Stimulated activated CD4-positive, alpha-beta T cell treated with anti-CD3 and anti-CD28 coated beads, Interleukin-12 subunit alpha, Interleukin-12 subunit beta, amount 100 ng/mL, for 4 hours (primary cell): ENCODE measurements around the gene TMEM131.

Source experiments
- DNase-seq: peaks from one replicate; pipeline ENCODE4 v3.0.0-alpha.2; 2020

TMEM131 gene

DNA sequence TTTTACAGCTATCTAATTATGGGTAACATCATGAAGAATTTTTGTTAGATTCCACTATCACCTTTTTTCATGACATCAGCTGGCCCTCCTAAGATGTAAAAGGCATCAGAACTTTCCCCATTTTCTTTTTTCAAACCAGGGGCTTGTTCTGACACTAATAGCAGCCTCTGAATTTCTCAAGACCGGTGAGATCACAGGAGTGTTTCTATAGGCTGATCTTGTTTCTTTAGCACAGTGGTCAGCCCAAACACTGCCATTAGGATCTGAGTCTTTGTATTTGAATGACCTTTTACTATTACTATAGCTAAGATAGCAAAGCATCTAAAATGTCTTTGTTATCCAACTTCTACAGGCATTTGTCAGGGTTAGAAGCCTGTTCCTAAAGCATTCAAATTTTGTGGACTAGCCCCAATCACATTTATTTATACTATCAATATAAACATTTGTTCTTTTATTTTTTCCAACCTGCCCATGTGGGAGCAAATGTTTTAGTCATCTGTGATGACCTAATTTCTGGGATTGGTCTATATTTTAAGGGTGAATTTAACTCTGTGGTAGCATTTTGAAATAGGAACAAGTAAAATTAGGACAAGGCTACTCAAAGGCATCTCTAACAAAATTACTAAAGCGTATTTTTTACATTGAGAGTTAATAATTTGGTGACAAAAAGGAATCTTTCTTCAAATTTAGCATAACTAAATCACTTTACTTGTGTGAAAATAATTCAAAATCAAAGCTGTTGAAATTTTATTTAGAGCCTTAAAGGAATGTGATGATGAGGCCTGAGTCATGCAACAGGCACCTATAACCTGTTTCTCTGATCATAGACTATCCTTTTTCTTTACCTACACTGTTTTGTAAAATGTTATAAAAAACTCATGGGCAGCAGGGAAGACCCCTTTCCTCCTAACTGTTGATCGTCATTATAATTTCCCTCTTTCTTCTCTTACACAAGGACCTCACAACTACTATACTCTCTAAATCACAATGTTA lies 243.1 kb downstream of the TMEM131 start:
- no peak for DNase-seq

DNA sequence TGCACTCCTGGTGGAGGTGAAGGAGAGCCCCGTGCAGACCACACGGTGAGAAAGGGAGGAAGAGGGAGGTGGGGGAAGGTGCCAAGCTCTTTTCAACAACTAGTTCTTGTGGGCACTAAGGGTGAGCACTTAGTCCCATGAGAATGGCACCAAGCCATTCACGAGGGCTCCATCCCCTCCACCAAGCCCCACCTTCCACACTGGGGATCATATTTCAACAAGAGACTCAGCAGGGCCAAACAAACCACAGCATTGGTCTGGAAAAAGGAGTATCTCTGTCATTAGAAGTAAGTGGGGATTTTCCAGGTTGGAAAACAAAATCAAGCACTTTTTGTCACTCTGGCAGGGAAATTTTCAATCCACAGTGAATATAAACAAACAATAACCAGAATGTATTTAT lies 244.0 kb downstream of the TMEM131 start:
- DNase-seq, result no peak

DNA sequence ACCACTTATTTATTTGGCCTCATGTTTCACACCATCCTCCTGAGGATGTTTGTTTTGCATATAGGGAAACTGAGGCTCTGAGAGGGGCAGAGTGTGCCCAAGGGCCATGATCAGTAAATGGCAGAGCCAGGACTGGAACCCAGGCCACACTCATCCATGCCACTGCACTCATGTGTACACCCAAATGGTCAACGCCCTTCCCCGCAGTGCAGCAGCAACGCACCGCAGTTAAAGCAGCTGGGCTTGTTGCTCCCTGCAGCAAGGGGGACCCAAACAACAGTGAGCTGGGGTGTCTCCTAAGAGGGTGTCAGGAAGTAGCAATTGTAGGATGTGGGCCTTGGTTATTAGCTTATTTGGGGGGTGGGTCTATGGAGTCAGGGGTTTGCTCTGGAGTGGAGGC lies 245.7 kb downstream of the TMEM131 start:
- DNase-seq, result no peak

DNA sequence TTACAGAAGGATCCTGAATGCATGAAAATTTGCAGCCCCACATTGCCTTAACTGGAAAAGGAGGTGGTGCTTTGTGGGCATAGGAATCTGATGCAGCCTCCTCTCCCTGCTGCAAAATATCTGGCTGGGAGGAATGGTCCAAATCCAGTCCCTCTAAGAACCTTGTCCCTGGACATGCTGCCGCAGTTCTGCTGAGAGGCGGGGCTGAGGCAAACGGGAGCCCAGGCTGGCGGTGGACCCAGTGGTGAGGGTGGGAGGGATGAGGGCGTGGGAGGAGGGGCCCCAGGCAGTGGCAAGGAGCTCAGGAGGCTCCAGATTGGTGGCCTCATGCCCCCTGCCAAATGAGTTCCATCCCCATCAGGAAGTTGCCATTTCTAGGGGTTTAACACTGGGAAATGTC lies 246.2 kb downstream of the TMEM131 start:
- DNase-seq, result no peak

DNA sequence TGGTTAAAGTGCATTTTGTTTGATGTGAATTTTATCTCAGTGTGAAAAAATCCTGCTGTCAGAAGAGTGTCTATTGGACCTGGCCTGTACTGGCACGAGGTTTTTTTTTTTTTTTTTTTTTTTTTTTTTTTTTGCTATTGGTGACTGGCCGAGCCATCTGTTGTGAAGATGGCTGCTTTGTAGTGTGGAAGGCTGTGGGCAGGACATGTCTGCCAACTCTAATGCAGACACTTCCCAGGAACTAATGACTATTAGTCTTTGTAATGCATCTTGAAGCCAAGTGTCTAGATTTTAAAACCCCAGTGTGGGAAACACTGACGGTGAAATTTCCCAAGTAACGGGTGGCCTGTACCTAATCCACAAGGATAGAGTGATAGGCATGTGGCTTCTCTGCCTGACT lies 248.0 kb downstream of the TMEM131 start:
- no peak for DNase-seq

DNA sequence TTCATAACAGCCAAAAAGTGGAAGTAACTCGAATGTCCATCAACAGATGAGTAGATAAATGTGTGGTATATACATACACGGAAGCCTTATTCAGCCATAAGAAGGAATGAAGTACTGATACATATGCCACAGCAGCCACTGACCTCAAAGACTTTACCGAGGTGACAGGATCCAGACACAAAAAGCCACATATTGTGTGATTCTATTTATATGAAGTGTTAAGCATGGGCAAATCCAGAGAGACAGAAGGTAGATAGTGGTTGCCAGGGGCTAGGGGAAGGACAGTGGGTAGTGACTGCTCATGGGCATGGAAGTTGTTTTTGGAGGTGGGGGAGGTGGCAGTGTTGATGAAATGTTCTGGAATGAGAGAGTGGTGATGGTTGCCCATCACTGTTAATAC lies 248.5 kb downstream of the TMEM131 start:
- no peak for DNase-seq

DNA sequence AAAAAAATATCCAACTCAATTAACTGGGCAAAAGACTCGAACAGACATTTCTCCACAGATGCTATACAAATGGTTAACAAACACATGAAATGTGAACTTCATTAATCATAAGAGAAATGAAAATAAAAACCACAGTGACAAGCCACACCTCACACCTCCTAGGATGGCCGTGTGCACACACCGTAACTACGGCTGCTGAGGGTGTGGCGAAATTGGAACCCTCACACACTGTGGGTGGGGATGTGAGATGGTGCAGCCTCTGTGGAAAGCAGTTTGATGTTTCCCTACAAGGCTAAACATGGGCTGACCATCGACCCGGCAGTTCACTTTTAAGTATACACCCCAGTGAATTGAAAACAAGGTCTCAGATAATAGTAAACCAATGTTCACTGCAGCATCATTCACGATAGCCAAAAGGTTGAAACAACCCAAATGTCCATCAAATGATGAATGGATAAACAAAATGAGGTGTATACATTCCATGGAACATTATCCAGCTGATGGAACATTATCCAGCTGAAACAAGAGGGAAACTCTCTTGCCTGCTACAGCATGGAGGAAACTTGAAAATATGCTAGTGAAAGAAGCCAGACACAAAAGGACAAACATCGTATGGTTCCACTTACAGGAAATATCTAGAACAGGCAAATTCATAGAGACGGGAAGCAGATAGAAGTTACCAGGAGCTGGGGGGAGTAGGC lies 250.1 kb downstream of the TMEM131 start:
- peak; percentile 28 for DNase-seq

DNA sequence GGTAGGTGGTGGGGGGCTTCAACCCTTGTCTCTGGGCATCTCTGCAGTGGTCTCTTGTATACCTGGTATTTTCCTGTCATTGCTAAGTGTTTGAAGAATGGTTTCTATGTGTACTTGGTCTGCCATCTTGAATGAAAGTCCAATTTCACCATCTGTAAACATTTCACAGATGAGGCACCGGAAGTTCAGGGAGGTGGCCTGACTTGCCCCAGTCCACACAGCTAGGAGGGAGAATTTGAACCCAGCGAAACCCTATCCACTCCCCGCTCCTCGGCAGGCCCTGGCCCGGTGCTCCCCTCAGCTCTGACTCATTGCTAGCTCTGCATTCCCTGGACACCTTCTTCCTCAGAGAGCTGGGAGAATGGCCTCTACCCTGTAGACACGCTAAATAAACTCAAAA lies 251.8 kb downstream of the TMEM131 start:
- no peak for DNase-seq

DNA sequence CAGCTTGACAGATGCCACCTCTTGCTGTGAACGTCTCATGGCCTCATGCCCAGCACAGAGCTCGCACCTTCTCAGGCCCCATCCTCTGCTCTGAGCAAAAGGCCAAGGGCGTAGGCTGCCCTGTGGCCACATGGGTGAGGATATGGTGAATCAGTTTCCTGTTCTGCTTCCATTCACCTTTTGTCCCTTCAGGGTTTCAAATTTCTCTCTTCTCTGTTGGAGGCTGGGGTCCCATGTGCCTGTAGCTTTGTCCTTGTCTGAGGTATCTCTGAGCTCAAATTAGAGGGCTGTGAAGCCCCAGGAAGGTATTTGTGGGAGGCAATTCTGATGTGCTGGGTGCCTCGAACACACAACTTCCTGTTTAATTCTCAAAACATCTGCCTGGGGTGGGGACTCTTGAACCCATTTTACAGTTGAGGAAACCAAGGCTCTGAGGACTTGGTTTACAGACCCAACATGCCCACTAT lies 253.3 kb downstream of the TMEM131 start:
- no peak for DNase-seq

DNA sequence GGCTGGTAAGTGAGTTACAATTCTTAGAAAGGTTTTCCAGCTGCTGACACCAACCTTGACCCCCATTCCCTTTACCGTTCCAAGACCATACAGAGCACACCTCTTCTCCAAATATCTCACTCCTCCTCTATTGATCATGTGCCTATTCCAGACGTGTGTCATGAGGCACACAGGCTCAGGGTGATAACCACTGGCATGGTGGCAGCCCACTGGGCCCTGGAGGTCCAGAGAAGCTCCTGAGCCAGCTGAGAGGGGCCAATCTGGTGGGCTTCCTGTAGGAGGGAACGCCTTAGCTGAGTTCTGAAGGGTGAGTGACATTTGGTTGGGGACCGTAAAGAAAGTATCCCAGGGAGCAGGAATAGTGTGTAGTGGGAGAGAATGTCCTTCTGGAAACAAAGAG lies 254.1 kb downstream of the TMEM131 start:
- DNase-seq, result no peak

DNA sequence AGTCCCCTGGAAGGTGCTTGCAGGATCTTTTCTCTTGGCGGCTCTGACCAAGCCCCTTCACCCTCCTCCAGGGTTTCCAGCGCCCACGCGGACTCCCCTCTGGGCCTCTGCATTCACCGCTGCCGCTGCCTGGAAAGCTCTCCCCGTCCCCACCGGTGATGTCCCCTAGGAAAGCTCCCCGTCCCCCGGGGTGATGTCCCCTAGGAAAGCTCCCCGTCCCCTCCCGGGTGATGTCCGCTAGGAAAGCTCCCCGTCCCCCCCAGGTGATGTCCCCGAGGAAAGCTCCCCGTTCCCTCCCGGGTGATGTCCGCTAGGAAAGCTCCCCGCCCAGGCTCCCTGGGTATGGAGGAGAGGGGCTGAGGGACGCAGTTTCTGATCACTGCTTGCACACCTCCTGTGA lies 254.5 kb downstream of the TMEM131 start:
- no peak for DNase-seq

DNA sequence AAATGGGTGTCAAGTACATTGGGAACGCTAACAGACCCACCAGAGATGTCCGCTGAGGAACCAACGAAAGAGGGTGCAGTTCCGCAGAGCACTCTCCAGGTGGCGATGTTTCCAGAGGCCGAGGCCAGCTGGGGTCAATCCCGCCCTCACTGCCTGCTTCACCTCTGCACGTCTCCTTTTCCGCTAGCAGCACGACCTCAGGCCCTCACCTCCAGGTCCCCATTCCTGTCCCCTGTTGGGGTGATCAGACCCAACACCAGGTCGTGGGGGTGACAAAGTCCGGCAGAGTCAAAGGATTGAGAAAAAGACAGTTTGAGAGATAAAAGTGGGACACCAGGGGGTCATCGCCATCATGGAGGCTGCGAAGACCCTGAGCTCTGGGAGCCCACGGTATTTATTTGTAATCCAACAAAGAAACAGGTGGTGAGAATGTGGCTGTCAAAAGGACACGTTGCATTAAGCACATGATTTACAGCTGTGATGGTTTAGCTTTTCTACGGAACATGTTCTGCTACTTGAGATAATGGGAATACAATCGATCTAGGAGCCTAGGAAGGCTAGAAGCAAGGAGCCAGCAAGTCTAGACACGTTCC lies 255.1 kb downstream of the TMEM131 start:
- no peak for DNase-seq

DNA sequence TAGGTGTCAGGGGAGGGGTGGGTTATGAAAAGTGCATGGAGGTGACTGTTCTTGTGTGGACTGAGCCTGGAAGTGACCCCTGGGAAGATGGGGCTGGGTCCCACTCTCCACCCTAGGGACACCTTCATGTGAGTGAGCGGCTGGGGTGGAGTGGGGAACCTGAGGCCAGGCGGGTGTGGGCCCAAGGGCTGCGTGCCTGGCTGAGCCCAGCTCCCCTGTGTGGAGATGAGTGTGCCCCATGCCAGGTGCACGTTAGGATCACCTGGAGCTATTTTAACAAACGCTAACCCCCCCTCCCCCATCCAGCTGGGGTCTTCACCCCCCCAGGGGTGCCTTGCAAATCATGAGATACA lies 255.9 kb downstream of the TMEM131 start:
- DNase-seq, result no peak

DNA sequence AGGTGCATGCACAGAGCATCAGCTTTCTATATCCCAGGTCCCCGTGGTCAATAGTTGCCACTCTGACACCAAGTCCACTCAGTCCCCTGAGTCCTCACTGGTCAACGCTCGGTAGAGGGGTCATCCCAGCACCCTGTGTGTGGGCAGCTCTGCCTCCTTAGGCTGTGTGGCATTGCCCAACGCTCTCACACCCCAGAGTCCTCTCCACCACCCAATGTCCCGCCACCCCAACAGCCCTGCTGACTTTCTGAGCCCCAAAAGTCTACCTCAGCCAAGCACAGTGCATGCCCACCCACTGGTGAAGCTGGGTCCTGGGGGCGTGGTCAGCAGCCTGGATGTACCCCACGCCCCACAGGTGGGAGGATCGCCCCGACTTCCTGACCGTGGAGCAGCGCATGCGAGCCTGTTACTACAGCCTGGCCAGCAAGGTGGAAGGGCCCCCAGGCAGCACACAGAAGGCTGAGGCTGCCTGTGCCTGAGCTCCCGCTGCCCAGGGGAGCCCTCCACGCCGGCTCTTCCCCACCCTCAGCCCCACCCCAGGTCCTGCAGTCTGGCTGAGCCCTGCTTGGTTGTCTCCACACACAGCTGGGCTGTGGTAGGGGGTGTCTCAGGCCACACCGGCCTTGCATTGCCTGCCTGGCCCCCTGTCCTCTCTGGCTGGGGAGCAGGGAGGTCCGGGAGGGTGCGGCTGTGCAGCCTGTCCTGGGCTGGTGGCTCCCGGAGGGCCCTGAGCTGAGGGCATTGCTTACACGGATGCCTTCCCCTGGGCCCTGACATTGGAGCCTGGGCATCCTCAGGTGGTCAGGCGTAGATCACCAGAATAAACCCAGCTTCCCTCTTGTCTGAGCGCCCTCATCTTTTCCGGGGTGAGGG lies 256.5 kb downstream of the TMEM131 start:
- no peak for DNase-seq

DNA sequence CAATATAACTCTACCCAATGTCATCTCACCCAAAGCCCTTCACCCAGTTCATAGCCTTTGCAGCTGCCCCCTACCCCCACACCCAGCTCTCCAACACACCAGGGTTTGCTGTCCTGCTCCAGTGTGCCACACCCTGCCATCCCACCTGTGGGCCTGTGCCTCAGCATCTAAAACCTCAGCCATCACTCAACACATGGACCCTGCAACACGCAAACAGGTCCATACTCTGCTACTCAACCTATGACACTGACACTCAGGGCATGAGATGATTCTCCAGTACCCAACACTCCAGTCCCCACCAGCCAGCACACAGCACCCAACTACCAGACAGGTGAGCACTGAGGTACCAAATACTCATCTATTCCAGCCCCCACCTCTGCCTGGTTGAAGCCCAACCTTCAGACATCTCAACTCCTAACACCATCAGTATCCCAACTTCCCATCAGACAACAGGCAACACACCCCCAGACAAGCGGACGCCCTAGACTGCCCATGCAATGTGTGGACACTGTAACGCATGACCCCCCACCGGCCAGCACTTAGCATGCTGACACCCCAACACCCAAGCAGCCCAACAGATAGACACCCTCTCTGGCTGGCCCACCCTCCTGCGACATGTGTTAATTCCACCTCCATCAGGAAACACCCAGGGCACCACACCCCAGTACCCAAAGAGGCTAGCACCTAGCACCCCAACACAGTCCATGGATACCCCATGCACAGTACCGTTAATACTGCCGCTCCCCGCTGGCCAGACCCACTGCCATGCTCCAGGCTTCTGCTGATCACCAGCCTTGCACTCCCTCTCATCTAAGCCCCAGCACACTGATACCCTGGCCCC lies 257.3 kb downstream of the TMEM131 start:
- DNase-seq, result no peak

DNA sequence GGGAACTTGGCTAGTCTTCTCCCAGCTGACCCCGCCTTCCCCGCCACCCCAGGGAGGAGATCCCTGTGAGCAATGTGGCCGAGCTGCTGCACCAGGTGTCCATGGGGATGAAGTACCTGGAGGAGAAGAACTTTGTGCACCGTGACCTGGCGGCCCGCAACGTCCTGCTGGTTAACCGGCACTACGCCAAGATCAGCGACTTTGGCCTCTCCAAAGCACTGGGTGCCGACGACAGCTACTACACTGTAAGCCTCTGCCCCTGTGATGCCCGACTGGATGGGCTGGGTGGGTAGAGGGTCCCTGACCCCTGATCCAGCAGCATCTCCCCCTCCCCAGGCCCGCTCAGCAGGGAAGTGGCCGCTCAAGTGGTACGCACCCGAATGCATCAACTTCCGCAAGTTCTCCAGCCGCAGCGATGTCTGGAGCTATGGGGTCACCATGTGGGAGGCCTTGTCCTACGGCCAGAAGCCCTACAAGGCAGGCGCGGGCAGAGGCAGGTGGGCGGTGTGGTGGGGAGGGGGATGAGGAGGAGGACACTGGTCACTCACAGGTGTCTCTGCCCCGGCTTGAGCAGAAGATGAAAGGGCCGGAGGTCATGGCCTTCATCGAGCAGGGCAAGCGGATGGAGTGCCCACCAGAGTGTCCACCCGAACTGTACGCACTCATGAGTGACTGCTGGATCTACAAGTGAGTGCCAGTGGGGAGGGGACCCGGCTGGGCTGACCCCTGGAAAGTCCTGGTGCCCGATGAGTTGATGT lies 258.1 kb downstream of the TMEM131 start:
- DNase-seq, result no peak

DNA sequence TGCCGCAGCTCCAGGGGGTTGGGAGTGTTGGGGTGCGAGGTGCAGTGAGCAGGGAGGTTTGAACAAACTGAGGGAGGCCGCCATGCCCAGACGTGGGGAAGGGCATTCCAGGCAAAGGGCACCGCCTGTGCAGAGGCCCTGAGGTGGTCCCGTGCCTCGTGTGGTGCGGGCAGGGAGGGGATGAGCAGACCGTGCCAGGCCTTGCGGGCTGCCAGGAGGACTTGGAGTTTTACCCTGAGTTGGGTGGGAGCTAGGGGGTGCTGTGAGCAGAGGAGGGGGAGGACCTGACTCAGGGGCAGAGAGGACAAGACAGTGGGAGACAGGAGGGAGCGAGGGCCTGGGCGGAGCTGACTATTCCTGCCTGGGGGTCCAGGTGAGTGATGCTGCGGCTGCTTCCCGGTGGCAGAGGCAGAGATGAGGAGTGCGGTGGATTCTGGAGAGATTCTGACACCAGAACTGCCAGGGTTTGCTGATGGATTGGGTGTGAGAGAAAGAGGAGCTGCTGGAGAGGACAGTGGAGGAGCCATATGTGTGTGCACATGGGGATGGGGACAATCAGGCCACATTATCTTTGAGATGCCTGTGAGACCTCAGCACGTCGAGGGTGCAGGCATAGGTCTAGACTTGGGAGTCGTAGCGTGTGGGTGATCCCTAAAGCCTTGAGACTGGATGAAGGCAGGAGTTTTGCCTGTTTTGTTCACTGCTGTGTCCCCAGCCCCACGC lies 259.0 kb downstream of the TMEM131 start:
- DNase-seq, result no peak

DNA sequence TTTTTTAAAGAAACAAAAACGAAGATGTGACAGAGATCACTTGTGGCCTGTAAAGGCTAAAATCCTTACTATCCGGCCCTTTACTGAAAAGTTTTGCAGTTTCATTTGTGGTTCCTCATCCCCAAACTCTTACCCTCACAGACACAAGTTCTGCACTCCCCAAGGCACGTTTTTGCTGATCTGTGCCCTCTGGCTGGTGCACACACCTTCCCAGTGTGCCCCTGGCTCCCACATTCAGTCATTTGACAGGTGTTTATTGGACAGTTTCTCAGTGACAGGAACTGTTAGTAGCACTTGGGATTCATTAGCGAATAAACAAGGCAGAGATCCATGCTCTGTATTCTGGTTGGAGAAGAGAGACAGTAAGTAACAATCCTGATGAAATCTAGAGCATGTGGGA lies 259.6 kb downstream of the TMEM131 start:
- no peak for DNase-seq

DNA sequence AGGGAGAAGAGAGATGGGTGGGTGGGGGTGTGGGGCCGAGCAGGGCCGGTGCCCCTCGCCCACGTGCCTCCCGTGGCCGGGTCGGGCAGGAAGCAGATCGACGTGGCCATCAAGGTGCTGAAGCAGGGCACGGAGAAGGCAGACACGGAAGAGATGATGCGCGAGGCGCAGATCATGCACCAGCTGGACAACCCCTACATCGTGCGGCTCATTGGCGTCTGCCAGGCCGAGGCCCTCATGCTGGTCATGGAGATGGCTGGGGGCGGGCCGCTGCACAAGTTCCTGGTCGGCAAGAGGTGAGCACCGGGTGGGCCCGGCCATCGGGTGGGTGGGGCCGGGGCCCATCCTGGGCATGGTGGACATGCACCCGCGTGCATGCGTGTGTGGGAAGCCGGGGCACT lies 260.6 kb downstream of the TMEM131 start:
- DNase-seq, result no peak
